ENCODE measurements around the gene SHANK1.

The SHANK1 gene

GRCh38 chr19:50725218-50725910, 5.8 kb upstream of the SHANK1 start (continued):
- TF ChIP-seq ZNF610 (tag by site-specific recombination; IDR thresholded peaks at IDR 0.05; ENCODE audit: borderline replicate concordance), result peak; percentile 75
- no peak for TF ChIP-seq ZNF776 (tag by site-specific recombination; IDR thresholded peaks at IDR 0.05; ENCODE audit: borderline replicate concordance)

GRCh38 chr19:50724522-50725217, 5.1 kb upstream of the SHANK1 start:
- Histone ChIP-seq H3K4me1 (ENCODE audit: control insufficient read depth, insufficient read depth, low read length) (peaks cover 7% of the 10 kb centered on the region; the same call in 1 of the 2 replicates), H3K4me3 (ENCODE audit: low read depth, low read length) (peak overlapping the region; percentile 78), H3K36me3 (ENCODE audit: control insufficient read depth in 2 of 2, insufficient read depth in 1 of 2, low read length in 2 of 2) (no peaks in the 10 kb centered on the region; a peak in 1 of 3 replicates), H3K9me3 (ENCODE audit: control insufficient read depth, insufficient read depth, low read depth, low read length) (no peaks in the 10 kb centered on the region), H3K27ac (ENCODE audit: extremely low read depth, low read depth, low read length) (peak overlapping the region; percentile 77)
- ChIA-PET POLR2A (interaction anchor here (0.5 to 2.3 kb wide), 26 partner anchors 10 to 1283 kb away, joined by 3 to 28 read pairs (median 4); partner anchors contain the start of genes KCNC3, POLD1 and ZNF615), CTCF (interaction anchor here (0.5 to 5.9 kb wide), 54 partner anchors 8 to 1456 kb away, joined by 3 to 75 read pairs (median 4); partner anchors contain the start of genes KLK4 and POLD1)
- TF ChIP-seq HOXD13 (CRISPR knock-in tag; IDR thresholded peaks at IDR 0.05; ENCODE audit: borderline replicate concordance), result no peak
- no peak for TF ChIP-seq ZSCAN18 (tag by site-specific recombination; IDR thresholded peaks at IDR 0.05)
- peak; percentile 71 for TF ChIP-seq HIC1 (tag by site-specific recombination; IDR thresholded peaks at IDR 0.05)
- TF ChIP-seq ZNF677 (tag by site-specific recombination; IDR thresholded peaks at IDR 0.05), result no peak
- no peak for TF ChIP-seq ZNF654 (tag by site-specific recombination; IDR thresholded peaks at IDR 0.05; ENCODE audit: low read depth)
- no peak for TF ChIP-seq ZNF488 (tag by site-specific recombination; IDR thresholded peaks at IDR 0.05)
- no peak for TF ChIP-seq ZNF530 (tag by site-specific recombination; IDR thresholded peaks at IDR 0.05; ENCODE audit: low read depth)
- TF ChIP-seq ZNF157 (tag by site-specific recombination; IDR thresholded peaks at IDR 0.05), result peak; percentile 47; the same call in 1 of the 2 replicates
- no peak for TF ChIP-seq ZNF18 (tag by site-specific recombination; IDR thresholded peaks at IDR 0.05)
- no peak for TF ChIP-seq ZNF571 (tag by site-specific recombination; IDR thresholded peaks at IDR 0.05)
- peak; percentile 61 for TF ChIP-seq SP7 (tag by site-specific recombination; IDR thresholded peaks at IDR 0.05)
- TF ChIP-seq SETDB1 (IDR thresholded peaks at IDR 0.05; ENCODE audit: insufficient read length, low read length), result no peak
- TF ChIP-seq ZNF610 (tag by site-specific recombination; IDR thresholded peaks at IDR 0.05; ENCODE audit: borderline replicate concordance), result 0 out of 2 replicates have a peak, but pooled peaks have one; percentile 49
- peak; percentile 79 for TF ChIP-seq ZNF600 (tag by site-specific recombination; IDR thresholded peaks at IDR 0.05)
- TF ChIP-seq ZNF302 (tag by site-specific recombination; IDR thresholded peaks at IDR 0.05; ENCODE audit: low read depth), result no peak
- 0 out of 2 replicates have a peak, but pooled peaks have one; percentile 42 for TF ChIP-seq INSM2 (tag by site-specific recombination; IDR thresholded peaks at IDR 0.05)
- peak; percentile 75 for TF ChIP-seq ZNF335 (tag by site-specific recombination; conservative IDR thresholded peaks at IDR 0.05)
- no peak for TF ChIP-seq ZNF140 (tag by site-specific recombination; IDR thresholded peaks at IDR 0.05)
- no peak for TF ChIP-seq MEIS1 (CRISPR knock-in tag; IDR thresholded peaks at IDR 0.05; ENCODE audit: borderline replicate concordance)
- TF ChIP-seq PATZ1 (tag by site-specific recombination; IDR thresholded peaks at IDR 0.05), result peak; percentile 91
- no peak for TF ChIP-seq PRDM1 (tag by site-specific recombination; IDR thresholded peaks at IDR 0.05)
- no peak for TF ChIP-seq ZNF221 (tag by site-specific recombination; IDR thresholded peaks at IDR 0.05; ENCODE audit: borderline replicate concordance)
- TF ChIP-seq SCRT1 (tag by site-specific recombination; IDR thresholded peaks at IDR 0.05; ENCODE audit: borderline replicate concordance), result peak; percentile 75; the same call in 1 of the 2 replicates
